MCF 10A (cell line): ENCODE measurements around the gene INPP5K. TPM values are rescaled to one million over a fixed set of nuclear protein-coding genes. Genes with fewer than 3 reads are reported as not detected.

Experiments
- BruUV-seq: library from RNA; stranded (reverse); fragments of 400-500 nt; replicated peaks from 2 replicates; lab custom pipeline; 2021; lab: Mats Ljungman, UMichigan
- CTCF ChIA-PET: fragments of 300-600 bp; sonication (Branson Sonifier 250); formaldehyde crosslinking; extraction: SDS; loops from one replicate; lab custom pipeline; 2021; ENCODE audit warnings: antibody characterized with exemption, inconsistent platforms; lab: Yijun Ruan, JAX
- POLR2A ChIA-PET: fragments of 300-600, 350-650 bp; sonication (Branson Sonifier 250); formaldehyde crosslinking; extraction: SDS; loops from one replicate; lab custom pipeline; 2020; ENCODE audit warnings: antibody characterized with exemption, inconsistent platforms; lab: Yijun Ruan, JAX
- DNase-seq: peaks from one replicate; pipeline ENCODE4 v3.0.0-alpha.2; 2018; ENCODE audit not compliant: unreplicated experiment
- H3K27ac Mint-ChIP-seq: one replicate; pipeline ENCODE4 v1.8.0; 2022; ENCODE audit warnings: mild to moderate bottlenecking, low read depth, mixed read lengths; ENCODE audit not compliant: unreplicated experiment
- H3K27me3 Mint-ChIP-seq: one replicate; pipeline ENCODE4 v1.8.0; 2022; ENCODE audit warnings: mixed read lengths; ENCODE audit not compliant: insufficient read depth, unreplicated experiment
- H3K36me3 Mint-ChIP-seq: one replicate; pipeline ENCODE4 v1.8.0; 2022; ENCODE audit warnings: mild to moderate bottlenecking, moderate library complexity, mixed read lengths; ENCODE audit not compliant: insufficient read depth, unreplicated experiment
- H3K4me1 Mint-ChIP-seq: one replicate; pipeline ENCODE4 v1.8.0; 2022; ENCODE audit warnings: mixed read lengths; ENCODE audit not compliant: insufficient read depth, unreplicated experiment
- H3K4me3 Mint-ChIP-seq: one replicate; pipeline ENCODE4 v1.8.0; 2022; ENCODE audit warnings: mild to moderate bottlenecking, moderate library complexity, mixed read lengths; ENCODE audit not compliant: unreplicated experiment
- H3K9me3 Mint-ChIP-seq: one replicate; pipeline ENCODE4 v1.8.0; 2022; ENCODE audit warnings: mixed read lengths; ENCODE audit not compliant: unreplicated experiment
- CTCF ChIP-seq: fragments of 200-600 bp; IDR thresholded peaks from one replicate; pipeline ENCODE4 v1.8.0; 2022; ENCODE audit warnings: antibody characterized with exemption, mild to moderate bottlenecking; ENCODE audit not compliant: unreplicated experiment
- intact Hi-C: fragments of 100-400 bp; cut with micrococcal nuclease; formaldehyde crosslinking; loops from 2 replicates; pipeline ENCODE4 v1.14.1; 2022
- total RNA-seq: library from RNA; stranded (reverse); gene quantifications from 2 replicates; pipeline ENCODE4 v1.2.3, GENCODE V29; 2022

Gene INPP5K
- total RNA-seq, 1 experiment from 2014 or later, result 28.9 TPM

GRCh38 chr17:1557355-1558095, 41.1 kb upstream of the INPP5K start:
- no peaks in the 10 kb centered on the region for H3K27me3 Mint-ChIP-seq
- intact Hi-C loops, result no loop called here
- DNase-seq, result no peak
- TF ChIP-seq CTCF, result no peak
- no peaks in the 10 kb centered on the region for H3K9me3 Mint-ChIP-seq
- no peak overlapping the region for H3K4me3 Mint-ChIP-seq
- H3K36me3 Mint-ChIP-seq, result peaks cover 35% of the 10 kb centered on the region
- no peak overlapping the region for H3K27ac Mint-ChIP-seq
- H3K4me1 Mint-ChIP-seq, result peaks cover 17% of the 10 kb centered on the region
- POLR2A ChIA-PET, result interaction anchor here (0.5 to 1.1 kb wide), 4 partner anchors 9 to 24 kb away, joined by 3 to 4 read pairs (median 4); no protein-coding TSS in a partner anchor
- no TSS peak for BruUV-seq
- CTCF ChIA-PET, result no interaction called here

GRCh38 chr17:1555651-1556471, 39.4 kb upstream of the INPP5K start:
- ChIA-PET POLR2A (interaction anchor here (3.0 kb wide), 1 partner anchor 10 kb away, joined by 9 read pairs; no protein-coding TSS in a partner anchor), CTCF (interaction anchor here (0.8 kb wide), 1 partner anchor 18 kb away, joined by 3 read pairs; no protein-coding TSS in a partner anchor)
- Mint-ChIP-seq H3K27ac (no peak overlapping the region), H3K4me1 (peaks cover 8% of the 10 kb centered on the region), H3K36me3 (peaks cover 45% of the 10 kb centered on the region), H3K9me3 (no peaks in the 10 kb centered on the region), H3K4me3 (no peak overlapping the region), H3K27me3 (no peaks in the 10 kb centered on the region)
- BruUV-seq, result no TSS peak
- intact Hi-C loops, result no loop called here
- TF ChIP-seq CTCF, result no peak
- DNase-seq, result no peak

- H3K4me3 Mint-ChIP-seq, result no peak overlapping the region
- CTCF ChIA-PET, result interaction anchor here (0.6 to 0.8 kb wide), 2 partner anchors 19 to 327 kb away, joined by 3 read pairs; no protein-coding TSS in a partner anchor
- TF ChIP-seq CTCF, result no peak
- no peaks in the 10 kb centered on the region for H3K27me3 Mint-ChIP-seq
- H3K4me1 Mint-ChIP-seq, result peaks cover 3% of the 10 kb centered on the region
- no peaks in the 10 kb centered on the region for H3K9me3 Mint-ChIP-seq
- intact Hi-C loops, result no loop called here
- no TSS peak for BruUV-seq
- POLR2A ChIA-PET, result interaction anchor here (1.1 to 3.0 kb wide), 2 partner anchors 9 to 39 kb away, joined by 3 to 9 read pairs; partner anchors contain the start of gene INPP5K
- no peak for DNase-seq
- H3K36me3 Mint-ChIP-seq, result peaks cover 51% of the 10 kb centered on the region
- no peak overlapping the region for H3K27ac Mint-ChIP-seq
Observed at GRCh38 chr17:1554751-1555540, 38.5 kb upstream of the INPP5K start.
